ENCODE measurements around the gene PIBF1.

- TF ChIP-seq, protein P1, sequence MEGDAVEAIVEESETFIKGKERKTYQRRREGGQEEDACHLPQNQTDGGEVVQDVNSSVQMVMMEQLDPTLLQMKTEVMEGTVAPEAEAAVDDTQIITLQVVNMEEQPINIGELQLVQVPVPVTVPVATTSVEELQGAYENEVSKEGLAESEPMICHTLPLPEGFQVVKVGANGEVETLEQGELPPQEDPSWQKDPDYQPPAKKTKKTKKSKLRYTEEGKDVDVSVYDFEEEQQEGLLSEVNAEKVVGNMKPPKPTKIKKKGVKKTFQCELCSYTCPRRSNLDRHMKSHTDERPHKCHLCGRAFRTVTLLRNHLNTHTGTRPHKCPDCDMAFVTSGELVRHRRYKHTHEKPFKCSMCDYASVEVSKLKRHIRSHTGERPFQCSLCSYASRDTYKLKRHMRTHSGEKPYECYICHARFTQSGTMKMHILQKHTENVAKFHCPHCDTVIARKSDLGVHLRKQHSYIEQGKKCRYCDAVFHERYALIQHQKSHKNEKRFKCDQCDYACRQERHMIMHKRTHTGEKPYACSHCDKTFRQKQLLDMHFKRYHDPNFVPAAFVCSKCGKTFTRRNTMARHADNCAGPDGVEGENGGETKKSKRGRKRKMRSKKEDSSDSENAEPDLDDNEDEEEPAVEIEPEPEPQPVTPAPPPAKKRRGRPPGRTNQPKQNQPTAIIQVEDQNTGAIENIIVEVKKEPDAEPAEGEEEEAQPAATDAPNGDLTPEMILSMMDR (conservative IDR thresholded peaks at IDR 0.05; ENCODE audit: low read depth, low read length), result peak; percentile 34
- no peak for TF ChIP-seq EZH2 (IDR thresholded peaks at IDR 0.05; ENCODE audit: borderline replicate concordance, low read depth, low read length, poor library complexity, severe bottlenecking)
Measured at GRCh38 chr13:73059460-73060250, 277.7 kb downstream of the PIBF1 start.

Measured in A673 (cell line).